D341Med (cell line): Measurements from ENCODE around the gene ZNF827.

Source experiments
- DNase-seq: peaks from one replicate; pipeline ENCODE4 v3.0.0; 2012; ENCODE audit warnings: low spot score

The ZNF827 gene

DNA sequence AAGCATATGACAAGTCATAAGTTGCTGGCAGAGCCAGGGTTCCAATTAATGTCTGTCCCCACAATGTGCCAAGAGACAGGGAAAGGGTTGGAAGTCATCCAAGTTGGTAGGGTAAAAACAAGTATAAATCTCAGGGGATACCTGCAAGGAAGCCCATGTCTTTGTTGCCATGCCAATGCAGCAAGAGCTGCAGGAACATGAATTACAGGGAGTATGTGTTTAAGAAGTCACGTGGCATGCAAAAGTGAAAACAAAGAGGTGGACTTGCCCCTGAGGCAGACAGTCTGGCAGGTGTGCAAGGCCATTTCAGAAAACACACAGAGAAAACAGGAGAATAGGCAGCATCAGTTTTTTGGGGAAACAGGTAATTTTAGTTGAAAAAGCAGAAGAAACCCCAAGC is 229.3 kb downstream of the ZNF827 start:
- no peak for DNase-seq
